Ovary (tissue), 3 donors: ENCODE results near the gene MSL3B.

Experiments
- EP300 ChIP-seq: sonication (generic); formaldehyde crosslinking; IDR thresholded peaks from one replicate; pipeline ENCODE4 v1.6.1; 2017; ENCODE audit warnings: antibody characterized with exemption
- POLR2A ChIP-seq: fragments of 450-650 bp; IDR thresholded peaks from one replicate; pipeline ENCODE4 v1.6.1; 2017; ENCODE audit warnings: antibody characterized with exemption, mild to moderate bottlenecking, moderate library complexity
- TF ChIP-seq, protein P1 (sequence below), 3 donors: fragments of 450-650 bp in 2 of 3; fragments of 200-600 bp in 1 of 3; IDR thresholded peaks; one replicate each; pipeline versions ENCODE4 v1.5.1 to v1.8.0; 2016 to 2022; ENCODE audit warnings: antibody characterized with exemption in 3 of 3, mild to moderate bottlenecking in 1 of 3
- donor health status: DM: no; HTN: no; CAD: no.

- TF ChIP-seq, protein P1, sequence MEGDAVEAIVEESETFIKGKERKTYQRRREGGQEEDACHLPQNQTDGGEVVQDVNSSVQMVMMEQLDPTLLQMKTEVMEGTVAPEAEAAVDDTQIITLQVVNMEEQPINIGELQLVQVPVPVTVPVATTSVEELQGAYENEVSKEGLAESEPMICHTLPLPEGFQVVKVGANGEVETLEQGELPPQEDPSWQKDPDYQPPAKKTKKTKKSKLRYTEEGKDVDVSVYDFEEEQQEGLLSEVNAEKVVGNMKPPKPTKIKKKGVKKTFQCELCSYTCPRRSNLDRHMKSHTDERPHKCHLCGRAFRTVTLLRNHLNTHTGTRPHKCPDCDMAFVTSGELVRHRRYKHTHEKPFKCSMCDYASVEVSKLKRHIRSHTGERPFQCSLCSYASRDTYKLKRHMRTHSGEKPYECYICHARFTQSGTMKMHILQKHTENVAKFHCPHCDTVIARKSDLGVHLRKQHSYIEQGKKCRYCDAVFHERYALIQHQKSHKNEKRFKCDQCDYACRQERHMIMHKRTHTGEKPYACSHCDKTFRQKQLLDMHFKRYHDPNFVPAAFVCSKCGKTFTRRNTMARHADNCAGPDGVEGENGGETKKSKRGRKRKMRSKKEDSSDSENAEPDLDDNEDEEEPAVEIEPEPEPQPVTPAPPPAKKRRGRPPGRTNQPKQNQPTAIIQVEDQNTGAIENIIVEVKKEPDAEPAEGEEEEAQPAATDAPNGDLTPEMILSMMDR (IDR thresholded peaks at IDR 0.05), result no peak
- TF ChIP-seq POLR2A (no peak), EP300 (no peak)
Observed at GRCh38 chr2:233852056-233852455, 16.1 kb downstream of the MSL3B start.
